Measurements from ENCODE around the gene TCEAL4.

DNA sequence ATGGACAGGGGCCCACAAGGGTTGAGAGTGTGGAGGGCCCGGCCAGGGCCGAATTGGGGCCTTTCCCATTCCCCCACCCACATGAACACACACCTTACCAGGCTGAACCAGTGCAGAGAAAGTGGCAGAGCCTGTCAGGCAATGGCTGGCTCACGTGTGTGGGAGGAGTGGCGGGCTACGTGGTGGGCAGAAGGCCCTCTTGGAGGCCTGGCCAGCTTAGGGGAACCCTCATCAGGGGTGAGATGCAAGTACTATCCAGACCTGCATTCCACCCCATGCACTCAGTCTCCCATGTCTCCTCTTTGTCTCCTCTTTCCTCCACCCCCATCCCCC, 965 bp downstream of the TCEAL4 start:
- TF ChIP-seq, protein P1, sequence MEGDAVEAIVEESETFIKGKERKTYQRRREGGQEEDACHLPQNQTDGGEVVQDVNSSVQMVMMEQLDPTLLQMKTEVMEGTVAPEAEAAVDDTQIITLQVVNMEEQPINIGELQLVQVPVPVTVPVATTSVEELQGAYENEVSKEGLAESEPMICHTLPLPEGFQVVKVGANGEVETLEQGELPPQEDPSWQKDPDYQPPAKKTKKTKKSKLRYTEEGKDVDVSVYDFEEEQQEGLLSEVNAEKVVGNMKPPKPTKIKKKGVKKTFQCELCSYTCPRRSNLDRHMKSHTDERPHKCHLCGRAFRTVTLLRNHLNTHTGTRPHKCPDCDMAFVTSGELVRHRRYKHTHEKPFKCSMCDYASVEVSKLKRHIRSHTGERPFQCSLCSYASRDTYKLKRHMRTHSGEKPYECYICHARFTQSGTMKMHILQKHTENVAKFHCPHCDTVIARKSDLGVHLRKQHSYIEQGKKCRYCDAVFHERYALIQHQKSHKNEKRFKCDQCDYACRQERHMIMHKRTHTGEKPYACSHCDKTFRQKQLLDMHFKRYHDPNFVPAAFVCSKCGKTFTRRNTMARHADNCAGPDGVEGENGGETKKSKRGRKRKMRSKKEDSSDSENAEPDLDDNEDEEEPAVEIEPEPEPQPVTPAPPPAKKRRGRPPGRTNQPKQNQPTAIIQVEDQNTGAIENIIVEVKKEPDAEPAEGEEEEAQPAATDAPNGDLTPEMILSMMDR (IDR thresholded peaks at IDR 0.05; ENCODE audit: low read depth, low read length, missing input control), result no peak
- no peak for TF ChIP-seq FOXA2 (IDR thresholded peaks at IDR 0.05)
- TF ChIP-seq TAF1 (conservative IDR thresholded peaks at IDR 0.05), result no peak
- TF ChIP-seq REST (IDR thresholded peaks at IDR 0.05), result no peak
- TF ChIP-seq SP1 (IDR thresholded peaks at IDR 0.05), result no peak
- TF ChIP-seq, protein P2, sequence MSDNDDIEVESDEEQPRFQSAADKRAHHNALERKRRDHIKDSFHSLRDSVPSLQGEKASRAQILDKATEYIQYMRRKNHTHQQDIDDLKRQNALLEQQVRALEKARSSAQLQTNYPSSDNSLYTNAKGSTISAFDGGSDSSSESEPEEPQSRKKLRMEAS (IDR thresholded peaks at IDR 0.05), result no peak
- TF ChIP-seq, protein P3, sequence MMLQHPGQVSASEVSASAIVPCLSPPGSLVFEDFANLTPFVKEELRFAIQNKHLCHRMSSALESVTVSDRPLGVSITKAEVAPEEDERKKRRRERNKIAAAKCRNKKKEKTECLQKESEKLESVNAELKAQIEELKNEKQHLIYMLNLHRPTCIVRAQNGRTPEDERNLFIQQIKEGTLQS (IDR thresholded peaks at IDR 0.05), result no peak
- TF ChIP-seq RAD21 (IDR thresholded peaks at IDR 0.05), result no peak
- no peak for TF ChIP-seq FOXA1 (IDR thresholded peaks at IDR 0.05)
- no peak for TF ChIP-seq JUND (IDR thresholded peaks at IDR 0.05)
- TF ChIP-seq, protein P4, sequence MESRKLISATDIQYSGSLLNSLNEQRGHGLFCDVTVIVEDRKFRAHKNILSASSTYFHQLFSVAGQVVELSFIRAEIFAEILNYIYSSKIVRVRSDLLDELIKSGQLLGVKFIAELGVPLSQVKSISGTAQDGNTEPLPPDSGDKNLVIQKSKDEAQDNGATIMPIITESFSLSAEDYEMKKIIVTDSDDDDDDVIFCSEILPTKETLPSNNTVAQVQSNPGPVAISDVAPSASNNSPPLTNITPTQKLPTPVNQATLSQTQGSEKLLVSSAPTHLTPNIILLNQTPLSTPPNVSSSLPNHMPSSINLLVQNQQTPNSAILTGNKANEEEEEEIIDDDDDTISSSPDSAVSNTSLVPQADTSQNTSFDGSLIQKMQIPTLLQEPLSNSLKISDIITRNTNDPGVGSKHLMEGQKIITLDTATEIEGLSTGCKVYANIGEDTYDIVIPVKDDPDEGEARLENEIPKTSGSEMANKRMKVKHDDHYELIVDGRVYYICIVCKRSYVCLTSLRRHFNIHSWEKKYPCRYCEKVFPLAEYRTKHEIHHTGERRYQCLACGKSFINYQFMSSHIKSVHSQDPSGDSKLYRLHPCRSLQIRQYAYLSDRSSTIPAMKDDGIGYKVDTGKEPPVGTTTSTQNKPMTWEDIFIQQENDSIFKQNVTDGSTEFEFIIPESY (IDR thresholded peaks at IDR 0.05), result no peak
- TF ChIP-seq YY1 (IDR thresholded peaks at IDR 0.05), result no peak
- no peak for TF ChIP-seq GABPA (IDR thresholded peaks at IDR 0.05 in 1 of 2, conservative IDR thresholded peaks at IDR 0.05 in 1 of 2)
- TF ChIP-seq HNF4G (IDR thresholded peaks at IDR 0.05), result no peak

Data from liver (tissue), 3 donors.